Kidney (tissue), 14 donors: ENCODE measurements around the gene VAC14. TPM values are rescaled to one million over a fixed set of nuclear protein-coding genes. Genes with fewer than 3 reads are reported as not detected.

ENCODE experiments used
- DNase-seq, 5 donors: peaks; one replicate each; pipeline ENCODE4 v3.0.0-alpha.2; 2013 to 2020
- FAIRE-seq: peaks from 2 replicates; lab custom pipeline; 2012; peaks lifted over from hg19 to GRCh38; lab: Jason Lieb, UNC
- H3K27ac ChIP-seq, 2 donors: one replicate each; pipeline ENCODE4 v1.7.0; 2013; ENCODE audit warnings: low read depth in 2 of 2, low read length in 2 of 2, inconsistent platforms in 1 of 2
- H3K27me3 ChIP-seq: one replicate; pipeline ENCODE4 v1.7.1; 2013; ENCODE audit warnings: low read length, inconsistent platforms; ENCODE audit not compliant: control insufficient read depth, insufficient read depth
- H3K36me3 ChIP-seq, 3 donors: one replicate each; pipeline versions ENCODE4 v1.7.0 to v1.7.1; 2013; ENCODE audit warnings: low read length in 3 of 3, control low read depth in 1 of 3, inconsistent platforms in 1 of 3; ENCODE audit not compliant: insufficient read depth in 3 of 3, control insufficient read depth in 2 of 3
- H3K4me1 ChIP-seq, 3 donors: one replicate each; pipeline versions ENCODE4 v1.7.0 to v1.7.1; 2013; ENCODE audit warnings: low read length in 3 of 3, inconsistent platforms in 1 of 3, low read depth in 1 of 3; ENCODE audit not compliant: control insufficient read depth in 2 of 3, insufficient read depth in 2 of 3
- H3K4me3 ChIP-seq, 3 donors: one replicate each; pipeline versions ENCODE4 v1.7.0 to v1.8.1; 2013; ENCODE audit warnings: low read length in 3 of 3, control low read depth in 1 of 3, inconsistent platforms in 1 of 3
- H3K9ac ChIP-seq, 3 donors: one replicate each; pipeline versions ENCODE4 v1.7.0 to v1.7.1; 2013; ENCODE audit warnings: low read length in 3 of 3, control low read depth in 1 of 3, inconsistent platforms in 1 of 3
- H3K9me3 ChIP-seq, 3 donors: one replicate each; pipeline versions ENCODE4 v1.7.0 to v1.7.1; 2013; ENCODE audit warnings: low read length in 3 of 3, control low read depth in 1 of 3, inconsistent platforms in 1 of 3; ENCODE audit not compliant: control insufficient read depth in 2 of 3, insufficient read depth in 1 of 3
- intact Hi-C: fragments of 100-400 bp; cut with DNase I; formaldehyde crosslinking; loops from one replicate; pipeline ENCODE4 v1.11.1; 2022
- polyA plus RNA-seq: library from polyadenylated mRNA; stranded (reverse); fragments of 350-450 nt; fragmentation: Illumina TruSeq; extraction: RNeasy Lipid Tissue Mini Kit (QIAGEN cat#74804); gene quantifications from one replicate; pipeline ENCODE4 v1.2.3, GENCODE V29; 2014; ENCODE audit warnings: low read depth, low replicate concordance; ENCODE audit not compliant: insufficient read depth
- total RNA-seq: library from RNA; stranded (reverse); fragmentation: NEBNext Ultra II Directional; extraction: Animal tissue kit (Norgen Biotek cat#: 25700); gene quantifications from one replicate; pipeline ENCODE4 v1.2.1, GENCODE V29; 2021
- TF ChIP-seq, protein P1 (sequence below): IDR thresholded peaks from 3 replicates; pipeline ENCODE4 v1.5.1; 2012; ENCODE audit warnings: mild to moderate bottlenecking, moderate library complexity, borderline replicate concordance; ENCODE audit not compliant: insufficient read depth; ENCODE audit errors: extremely low read depth
- donor health status: control.
- donor health status: control.
- donor health status: control.
- donor health status: control.
- donor health status: control.
- donor health status: DM: yes; HTN: yes; CAD: no.
- donor health status: Normal renal cell carcinoma (clear cell type).

The VAC14 gene
- total and polyA plus RNA-seq, 2 donors from 2014 or later: 36.8 to 41.9 TPM

DNA sequence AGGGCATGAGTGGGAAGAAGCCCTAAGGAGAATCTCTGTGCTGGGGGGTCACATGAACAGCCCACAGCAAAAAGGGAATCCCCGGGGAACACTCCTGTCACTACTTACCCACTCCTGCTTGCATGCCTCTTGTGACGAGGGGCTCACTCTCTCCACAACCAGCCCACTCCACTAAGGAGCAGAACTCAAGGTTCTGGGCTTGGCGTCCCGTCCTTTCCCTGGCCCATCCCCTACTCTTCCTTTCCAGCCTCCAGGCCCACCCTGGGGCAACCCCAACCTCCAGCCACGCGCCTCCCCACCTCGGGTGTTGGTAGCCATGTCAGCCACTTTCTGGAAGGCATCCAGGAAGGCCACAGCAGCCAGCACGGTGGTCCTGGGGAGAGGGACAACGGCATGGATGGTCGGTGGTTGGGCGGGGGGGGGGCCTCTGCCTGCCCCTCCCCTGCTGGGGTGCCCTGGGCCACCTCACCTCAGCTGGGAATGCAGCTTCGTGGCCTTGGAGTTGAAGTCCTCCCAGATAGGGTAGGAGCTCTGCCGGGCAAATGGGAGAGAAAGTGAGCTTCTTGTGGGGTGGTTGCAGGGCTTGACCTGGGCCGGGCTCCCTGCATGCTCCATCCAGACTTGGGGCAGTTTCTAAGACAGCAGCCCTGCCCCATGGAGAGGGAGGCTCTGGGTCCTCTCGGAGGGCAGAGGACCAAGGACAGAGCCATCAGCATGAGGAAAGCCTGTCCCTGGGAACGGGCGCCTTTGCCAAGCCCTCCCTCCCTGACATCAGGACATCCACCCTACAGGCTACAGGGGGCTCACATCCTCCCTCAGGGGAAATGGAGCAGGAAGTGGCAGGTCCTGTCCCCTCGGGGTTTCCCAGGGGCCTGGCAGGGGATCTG lies 120.2 kb downstream of the VAC14 start:
- peaks cover 0 to 31% (median 3%) of the 10 kb centered on the region in 3 donors for H3K4me1 ChIP-seq
- no peaks in the 10 kb centered on the region for H3K27me3 ChIP-seq
- DNase-seq (peak in 2 of 5 donors; percentile 49 to 63), FAIRE-seq (no peak)
- intact Hi-C loops: no loop called here
- peaks cover 0 to 15% (median 3%) of the 10 kb centered on the region in 3 donors for H3K36me3 ChIP-seq
- H3K9ac ChIP-seq: no peak overlapping the region
- TF ChIP-seq, protein P1, sequence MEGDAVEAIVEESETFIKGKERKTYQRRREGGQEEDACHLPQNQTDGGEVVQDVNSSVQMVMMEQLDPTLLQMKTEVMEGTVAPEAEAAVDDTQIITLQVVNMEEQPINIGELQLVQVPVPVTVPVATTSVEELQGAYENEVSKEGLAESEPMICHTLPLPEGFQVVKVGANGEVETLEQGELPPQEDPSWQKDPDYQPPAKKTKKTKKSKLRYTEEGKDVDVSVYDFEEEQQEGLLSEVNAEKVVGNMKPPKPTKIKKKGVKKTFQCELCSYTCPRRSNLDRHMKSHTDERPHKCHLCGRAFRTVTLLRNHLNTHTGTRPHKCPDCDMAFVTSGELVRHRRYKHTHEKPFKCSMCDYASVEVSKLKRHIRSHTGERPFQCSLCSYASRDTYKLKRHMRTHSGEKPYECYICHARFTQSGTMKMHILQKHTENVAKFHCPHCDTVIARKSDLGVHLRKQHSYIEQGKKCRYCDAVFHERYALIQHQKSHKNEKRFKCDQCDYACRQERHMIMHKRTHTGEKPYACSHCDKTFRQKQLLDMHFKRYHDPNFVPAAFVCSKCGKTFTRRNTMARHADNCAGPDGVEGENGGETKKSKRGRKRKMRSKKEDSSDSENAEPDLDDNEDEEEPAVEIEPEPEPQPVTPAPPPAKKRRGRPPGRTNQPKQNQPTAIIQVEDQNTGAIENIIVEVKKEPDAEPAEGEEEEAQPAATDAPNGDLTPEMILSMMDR: no peak
- no peak overlapping the region for H3K4me3 ChIP-seq
- no peaks in the 10 kb centered on the region for H3K9me3 ChIP-seq
- H3K27ac ChIP-seq: peak overlapping the region in 1 of 2 donors; percentile 47

DNA sequence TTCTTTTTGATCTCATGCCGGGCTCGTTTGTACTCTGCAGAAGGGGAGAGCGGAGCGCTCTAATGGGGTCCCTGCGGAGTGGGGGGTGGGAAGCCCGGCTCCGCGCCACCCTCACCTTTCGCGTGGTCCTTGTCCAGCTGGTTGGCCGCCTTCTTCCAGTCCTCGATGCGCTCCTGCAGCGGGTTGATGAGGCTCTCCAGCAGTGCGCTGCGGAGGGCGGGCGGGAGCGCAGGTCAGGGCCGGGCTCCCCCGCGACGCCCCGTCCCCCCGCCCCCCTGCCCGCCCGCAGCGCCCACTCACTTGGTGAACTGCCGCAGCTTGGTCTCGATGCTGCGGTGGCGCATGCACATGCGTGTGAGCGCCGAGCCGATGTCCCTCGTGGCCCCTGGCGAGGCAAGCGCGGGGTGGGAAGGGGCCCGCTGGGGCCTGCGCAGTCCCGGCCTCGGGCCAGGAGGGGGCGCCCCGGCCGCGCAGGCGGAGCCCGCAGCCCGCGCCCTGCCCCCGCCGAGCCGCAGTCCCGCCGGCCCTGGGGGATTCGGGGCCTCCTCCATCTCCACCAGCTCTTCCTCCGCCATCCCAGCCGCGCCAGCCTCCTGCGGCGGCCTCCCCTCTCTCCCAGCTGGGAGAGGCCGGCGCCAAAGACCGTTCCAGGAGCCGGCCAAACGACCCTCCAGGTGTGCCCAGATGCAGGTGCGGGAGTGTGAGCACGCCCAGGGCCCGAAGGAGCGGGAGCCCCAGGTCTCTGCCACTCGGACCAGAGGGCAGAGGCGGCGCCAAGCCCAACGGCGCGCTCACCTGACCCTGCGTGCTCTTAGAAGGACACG lies 121.1 kb downstream of the VAC14 start:
- Histone ChIP-seq H3K4me3 (no peak overlapping the region), H3K36me3 (peaks cover 0 to 15% (median 6%) of the 10 kb centered on the region in 3 donors), H3K9me3 (no peaks in the 10 kb centered on the region), H3K4me1 (peaks cover 0 to 31% (median 3%) of the 10 kb centered on the region in 3 donors), H3K9ac (no peak overlapping the region), H3K27me3 (no peaks in the 10 kb centered on the region), H3K27ac (no peak overlapping the region)
- FAIRE-seq: no peak
- intact Hi-C loops: loop anchor here (5.0 kb wide), 1 partner anchor 92 kb away; no protein-coding TSS in a partner anchor
- peak in 4 of 5 donors; percentile 31 to 78 (median 56) for DNase-seq
- TF ChIP-seq, protein P1: peak; percentile 62

DNA sequence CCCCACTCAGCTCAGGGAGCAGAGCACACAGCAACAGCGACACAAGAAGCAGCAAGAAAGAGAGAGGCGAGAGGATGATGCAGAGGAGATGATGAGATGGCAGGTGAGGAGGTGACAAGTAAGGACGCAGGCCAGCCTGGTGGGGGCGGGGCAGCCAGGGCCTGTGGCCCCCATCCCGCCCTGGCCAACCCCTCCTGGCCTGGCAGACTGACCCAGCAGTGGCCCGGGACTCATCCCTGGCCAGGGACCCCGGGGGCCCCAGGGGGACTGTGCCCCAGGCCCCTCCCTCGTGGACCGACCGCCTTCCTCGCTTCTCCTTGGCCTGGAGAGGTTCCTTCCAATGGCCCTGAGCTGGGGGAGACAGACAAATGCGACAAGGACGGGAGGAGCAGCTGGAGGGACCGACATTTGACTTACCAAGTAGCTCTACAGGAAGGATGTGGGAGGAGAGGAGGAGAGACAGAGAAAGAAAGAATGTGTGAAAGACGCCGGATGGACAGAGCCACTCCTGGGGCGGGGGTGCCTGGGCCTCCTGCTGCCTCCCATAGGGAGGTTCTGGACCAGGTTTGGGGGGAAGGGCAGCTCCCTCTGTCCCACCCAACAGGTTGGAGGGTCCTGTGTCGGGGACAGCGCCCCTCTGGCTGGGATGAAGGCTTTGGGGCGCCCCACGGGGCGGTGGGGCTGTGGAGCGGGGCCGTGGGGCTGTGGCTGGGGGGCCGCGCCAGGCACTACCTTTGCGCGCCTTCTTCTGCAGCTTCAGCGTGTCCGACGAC lies 121.9 kb downstream of the VAC14 start:
- H3K27me3 ChIP-seq: no peaks in the 10 kb centered on the region
- no peak overlapping the region for H3K27ac ChIP-seq
- peaks cover 0 to 25% (median 3%) of the 10 kb centered on the region in 3 donors for H3K4me1 ChIP-seq
- intact Hi-C loops: loop anchor here (5.0 kb wide), 1 partner anchor 93 kb away; no protein-coding TSS in a partner anchor
- FAIRE-seq (no peak), DNase-seq (peak in 2 of 5 donors; percentile 55 to 61)
- H3K36me3 ChIP-seq: peaks cover 0 to 15% (median 8%) of the 10 kb centered on the region in 3 donors
- no peak overlapping the region for H3K9ac ChIP-seq
- TF ChIP-seq, protein P1: no peak
- no peak overlapping the region for H3K4me3 ChIP-seq
- no peaks in the 10 kb centered on the region for H3K9me3 ChIP-seq
